DMS53 treated with DMSO at 0.1 percent for 48 hours (cell line): ENCODE measurements around the gene PBX1.

Source experiments
- DNase-seq: peaks from one replicate; lab custom pipeline; 2025; ENCODE audit not compliant: unreplicated experiment; lab: John Stamatoyannopoulos, UW

PBX1 gene

DNA sequence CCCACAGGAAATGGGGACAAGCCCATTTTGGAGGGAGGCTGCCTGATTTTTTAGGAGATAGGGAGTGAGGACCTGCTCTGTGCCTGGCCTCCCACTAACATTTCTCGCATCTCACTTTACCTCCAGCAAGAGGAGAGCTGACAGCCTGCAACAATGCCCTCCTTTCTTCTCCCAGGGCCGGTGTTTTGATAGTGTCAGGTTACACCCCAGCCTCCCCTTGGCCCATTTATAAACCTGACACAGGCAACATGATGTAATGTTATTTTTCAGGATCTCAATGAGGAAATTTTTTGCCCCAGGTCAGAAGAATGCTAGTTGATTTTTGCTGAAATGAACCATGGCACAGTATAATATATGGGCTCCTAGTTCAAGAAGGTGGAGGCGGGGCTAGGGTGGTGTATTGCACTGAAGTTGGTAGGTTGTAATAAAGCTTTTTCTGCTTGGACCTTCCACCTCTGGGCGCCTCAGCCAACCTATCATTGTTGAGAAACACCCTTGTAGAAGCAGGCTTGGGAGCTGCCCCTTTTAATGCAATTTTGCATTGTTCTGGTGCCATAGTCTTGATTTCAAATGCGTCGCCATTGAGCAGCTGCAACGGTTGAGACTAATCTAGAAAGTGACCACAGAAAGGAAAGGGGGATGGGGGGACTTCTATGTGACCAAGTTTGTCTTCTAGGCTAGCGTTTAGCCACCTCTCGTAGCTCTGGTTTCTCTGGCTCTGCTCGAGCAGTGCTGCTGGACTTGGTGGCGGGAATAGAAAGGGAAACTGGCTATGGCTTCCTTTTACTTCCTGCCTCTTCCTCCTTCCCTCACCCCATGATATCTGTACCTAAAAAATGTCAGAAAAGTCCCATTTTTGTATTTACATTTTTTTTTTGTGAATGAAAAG, 53.0 kb downstream of the PBX1 start:
- peak; percentile 91 for DNase-seq

DNA sequence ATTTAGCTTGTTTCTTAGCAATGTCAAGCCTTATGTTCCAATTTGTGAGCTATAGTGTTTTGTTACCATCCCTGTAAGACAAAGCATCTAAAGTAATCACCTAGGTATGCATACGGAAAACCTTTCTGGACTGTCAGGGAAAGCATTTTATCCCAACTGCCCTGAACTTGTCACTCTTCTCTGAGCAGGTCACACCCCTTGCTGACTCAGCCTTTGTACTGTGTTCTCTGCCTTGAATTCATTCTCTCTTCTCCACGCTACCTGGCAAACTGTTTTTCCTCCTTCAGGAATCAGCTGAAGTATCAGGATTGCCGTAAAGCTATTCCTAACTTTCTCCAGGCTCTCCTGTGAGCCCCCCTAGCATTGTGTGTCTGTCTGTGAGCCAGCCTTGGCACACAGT, 54.2 kb downstream of the PBX1 start:
- no peak for DNase-seq

DNA sequence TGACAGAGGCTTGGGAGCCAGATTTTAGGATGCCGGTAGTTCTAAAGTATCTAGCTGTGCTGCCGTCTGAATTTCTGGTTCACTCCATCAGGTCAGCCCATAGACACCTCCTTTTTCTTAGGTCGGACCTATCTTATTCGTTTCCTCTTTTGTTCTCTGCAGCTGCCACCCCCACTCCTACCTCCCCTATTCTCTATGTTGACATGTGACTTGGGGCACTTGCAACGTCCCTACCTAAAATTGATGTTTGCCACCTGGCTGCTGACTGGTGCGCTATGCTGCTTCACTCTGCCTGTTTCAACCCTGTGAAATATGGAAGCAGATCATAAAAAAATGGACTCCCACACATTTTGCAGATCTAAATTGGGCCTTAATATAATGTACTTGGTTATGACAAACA, 55.3 kb downstream of the PBX1 start:
- DNase-seq = no peak

DNA sequence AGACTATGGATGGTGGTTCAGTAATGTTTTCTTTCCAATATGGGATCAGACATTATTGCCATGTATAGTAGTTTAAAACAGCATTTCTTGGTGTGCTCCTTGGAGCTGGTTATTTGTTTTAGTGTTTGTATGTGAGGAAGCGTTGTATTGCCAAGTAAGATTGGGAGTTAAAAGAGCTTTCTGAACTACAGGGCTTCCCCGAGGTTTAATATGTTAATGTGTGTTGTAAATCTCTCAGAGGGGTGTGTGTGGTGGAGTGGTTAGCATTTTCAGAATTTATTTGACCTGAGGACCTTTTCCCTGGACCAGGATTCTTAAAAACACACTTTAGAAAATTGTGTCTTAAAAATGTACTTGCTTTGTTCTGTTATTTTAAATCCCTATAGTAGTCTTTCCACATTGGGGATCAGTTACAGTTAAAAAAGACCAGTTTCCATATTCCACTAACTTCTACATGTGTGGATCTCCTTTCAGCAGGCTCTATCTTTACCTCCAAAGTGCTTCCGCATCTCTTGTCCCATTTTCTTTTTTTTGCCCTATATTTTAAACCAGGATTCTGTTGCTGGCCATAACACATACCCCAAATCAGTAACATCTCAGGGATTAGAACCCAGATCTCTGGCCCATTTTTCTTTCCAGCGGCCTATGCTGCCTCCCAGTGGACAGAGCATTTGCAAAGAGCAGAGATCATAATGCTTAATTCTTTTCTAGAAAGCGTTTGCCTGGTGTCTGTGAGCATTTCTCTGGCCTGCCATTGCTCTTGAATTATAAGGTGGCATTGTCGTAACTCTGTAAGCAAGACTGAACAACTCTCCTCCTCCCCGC, 58.6 kb downstream of the PBX1 start:
- DNase-seq = peak; percentile 37

DNA sequence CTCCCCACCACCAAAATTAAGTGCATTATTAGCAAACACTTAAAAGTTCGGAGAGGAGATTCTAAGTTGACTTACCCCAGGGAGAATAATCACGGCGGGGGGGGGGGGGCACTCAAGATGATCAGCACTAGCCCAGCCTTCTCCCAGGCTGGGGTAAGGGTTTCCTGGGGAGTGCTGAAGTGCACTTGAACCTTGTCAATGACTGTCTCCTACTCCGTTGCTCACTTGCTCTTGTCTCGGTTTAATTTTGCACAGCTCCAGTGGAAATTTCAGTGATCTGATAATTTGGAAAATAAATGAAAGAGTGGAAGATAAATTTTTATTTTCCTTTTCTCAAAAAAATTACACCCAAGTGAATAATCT, 59.2 kb downstream of the PBX1 start:
- no peak for DNase-seq

DNA sequence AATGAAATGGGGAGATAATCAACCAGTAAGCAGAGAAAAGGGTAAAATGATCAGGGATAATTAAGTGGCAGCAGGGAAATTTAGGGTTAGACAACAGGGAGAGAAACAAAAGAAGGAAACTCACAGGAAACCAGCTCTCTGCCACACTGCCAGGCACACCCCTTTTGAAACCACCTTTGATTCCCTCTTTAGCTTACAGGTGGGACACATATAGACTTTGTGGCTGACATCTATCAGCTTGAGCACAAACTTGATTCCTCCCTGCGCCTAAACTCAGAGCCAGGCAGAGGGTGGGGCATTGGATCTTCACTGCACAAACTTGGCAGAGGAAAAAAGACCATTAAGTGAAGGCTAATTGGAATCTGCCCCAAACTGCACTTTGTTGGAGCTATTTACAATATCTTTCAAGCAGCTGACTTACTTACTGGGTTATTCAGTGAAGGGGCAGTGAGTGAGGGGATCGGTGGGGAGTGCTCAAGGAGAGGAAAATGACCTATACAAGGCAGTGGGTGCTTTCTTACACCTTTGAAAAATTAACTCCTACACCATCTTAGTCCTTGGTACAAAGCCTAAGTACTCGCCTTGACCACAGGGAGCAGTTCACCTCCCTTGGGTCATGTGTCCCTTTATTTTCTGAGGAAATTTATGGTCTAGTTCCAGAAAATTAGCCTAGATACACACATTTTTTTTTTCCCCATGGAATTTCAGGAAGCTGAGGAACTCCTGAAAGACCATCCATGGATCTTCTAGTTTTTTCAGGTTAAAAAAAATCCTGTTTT, 60.2 kb downstream of the PBX1 start:
- DNase-seq = no peak

DNA sequence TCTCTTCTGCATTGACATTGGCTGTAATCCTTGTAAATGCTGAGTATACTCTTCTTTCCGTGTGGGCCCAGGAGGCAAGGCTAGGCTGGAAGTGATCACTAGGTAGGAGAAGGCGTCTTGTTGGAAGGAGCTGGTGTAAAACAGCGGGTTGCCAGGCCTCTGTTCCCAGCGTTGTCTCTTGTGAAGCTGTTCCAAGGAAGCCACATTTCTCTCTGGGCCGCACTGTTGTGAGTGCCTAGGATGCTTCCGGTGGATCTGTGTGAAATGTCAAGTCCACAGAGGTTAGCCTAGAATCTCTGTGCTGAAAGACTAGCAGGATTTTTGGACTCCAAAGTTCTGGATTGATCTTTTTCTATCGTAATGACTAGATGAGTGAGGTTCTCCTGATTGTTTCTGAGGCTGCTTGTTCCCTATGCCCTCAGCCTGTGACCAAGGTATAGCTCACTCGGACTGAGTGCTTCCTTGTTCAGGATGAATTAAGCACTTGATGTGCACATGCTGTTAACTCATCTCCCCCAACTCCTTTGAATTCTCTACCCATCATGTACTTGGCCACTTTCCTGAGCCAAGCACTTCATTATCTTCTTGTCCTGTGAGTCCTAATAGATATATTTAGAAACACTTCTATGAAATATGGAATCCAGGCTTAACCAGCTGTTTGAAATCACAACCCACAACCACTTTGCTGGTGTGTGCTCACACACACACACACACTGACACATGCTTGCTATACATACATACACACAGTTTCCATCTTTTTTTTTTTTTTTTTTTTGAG, 63.3 kb downstream of the PBX1 start:
- DNase-seq = no peak

DNA sequence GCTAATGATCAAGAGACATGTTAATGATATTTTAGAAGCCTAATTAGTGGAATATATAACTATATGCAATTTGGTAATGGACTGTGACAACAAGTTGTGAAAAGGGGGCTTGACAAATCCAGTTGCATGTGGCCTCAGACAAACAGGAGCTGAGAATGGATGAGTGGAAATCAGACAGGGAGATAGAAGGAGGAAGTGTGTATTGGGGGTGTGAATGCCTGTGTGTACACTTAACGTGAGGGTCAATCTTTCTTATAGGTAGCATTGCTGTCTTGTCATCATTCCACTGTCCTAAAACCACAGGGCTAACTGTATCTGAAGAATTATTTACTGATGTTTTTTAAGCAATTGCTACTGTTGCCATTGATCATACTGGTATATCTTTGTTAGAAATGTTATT, 64.8 kb downstream of the PBX1 start:
- no peak for DNase-seq

DNA sequence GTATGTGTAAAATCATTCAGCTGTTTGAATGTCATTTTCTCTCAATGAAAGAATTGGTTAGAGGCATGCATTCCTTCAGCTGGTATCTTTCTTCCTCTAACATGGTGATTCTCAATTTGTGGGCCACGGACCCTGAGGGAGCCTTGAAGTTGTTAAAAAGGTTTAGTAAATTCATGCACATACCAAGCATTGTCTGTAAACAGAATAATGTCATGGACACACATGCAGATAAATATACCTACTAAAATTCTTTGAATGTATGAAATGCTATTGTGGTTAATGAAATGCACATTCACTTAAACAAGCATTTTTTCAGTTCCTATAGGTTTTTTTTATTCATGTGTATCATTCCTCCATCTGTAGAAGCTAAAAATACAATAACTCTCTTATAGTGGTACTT, 65.4 kb downstream of the PBX1 start:
- DNase-seq = no peak

DNA sequence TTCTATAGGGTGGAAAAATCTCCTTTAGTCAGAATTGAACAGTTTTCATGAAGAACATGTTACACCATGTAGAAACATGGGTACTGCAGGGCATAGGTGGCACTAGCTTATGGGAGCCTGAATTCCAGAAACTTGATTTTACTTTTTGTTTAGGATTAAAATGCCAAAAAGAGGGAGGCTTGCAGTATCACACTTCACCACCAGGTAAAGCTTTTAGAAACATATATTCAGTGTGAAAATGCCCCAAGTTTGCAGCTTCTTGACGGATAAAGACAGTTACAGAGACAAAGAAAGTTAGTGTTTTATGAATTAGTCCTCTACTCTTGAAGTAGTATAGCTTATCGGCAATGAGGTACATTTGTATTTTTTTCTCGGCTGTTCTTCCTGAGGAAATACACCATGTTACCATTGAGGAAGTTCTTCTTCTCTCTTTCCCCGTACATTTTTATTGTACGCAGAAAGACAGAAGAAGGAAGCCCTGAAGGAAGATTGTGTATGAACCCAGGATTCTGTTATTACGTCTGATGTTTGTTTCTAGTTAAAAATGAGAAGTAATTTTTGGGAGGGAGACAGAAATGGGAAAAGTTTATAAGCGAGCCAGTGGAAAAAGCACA, 66.1 kb downstream of the PBX1 start:
- no peak for DNase-seq

DNA sequence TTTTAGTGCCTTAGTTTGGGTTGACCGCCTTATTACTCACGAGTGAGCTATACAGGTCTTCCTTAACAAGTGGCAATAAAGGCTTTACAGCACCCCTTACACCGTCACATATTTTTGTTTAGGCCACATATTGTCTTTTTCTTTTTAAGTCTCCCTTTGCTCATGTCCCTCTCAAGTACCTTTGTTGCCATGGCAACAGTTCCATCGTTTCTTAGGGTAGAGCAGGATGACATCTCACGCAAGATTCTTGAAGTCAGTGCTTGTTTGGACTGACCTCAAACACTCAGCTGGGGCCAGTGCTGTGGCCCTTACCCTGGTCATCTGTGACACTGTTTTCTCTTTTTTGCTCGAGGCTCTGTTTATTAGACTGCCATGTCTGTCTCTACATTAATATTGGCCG, 69.8 kb downstream of the PBX1 start:
- DNase-seq = no peak

DNA sequence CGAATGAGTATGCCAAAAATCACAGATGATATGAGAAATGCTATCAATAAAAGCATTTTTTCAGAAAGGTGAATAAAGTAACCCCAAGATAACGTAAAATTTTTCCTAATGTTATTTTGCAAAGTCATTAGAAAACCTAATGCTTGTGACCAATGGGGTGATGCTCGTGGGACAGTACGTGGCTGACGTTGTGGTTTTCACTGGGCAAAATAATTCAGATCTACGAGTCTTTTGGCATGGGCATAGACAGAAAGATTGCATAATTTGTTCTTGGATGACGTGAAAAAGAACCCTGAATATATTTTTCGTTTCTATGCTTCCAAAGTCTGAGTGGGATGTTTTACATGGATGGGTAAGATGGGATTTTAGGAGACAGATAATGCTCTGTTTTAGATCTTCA, 71.0 kb downstream of the PBX1 start:
- no peak for DNase-seq

DNA sequence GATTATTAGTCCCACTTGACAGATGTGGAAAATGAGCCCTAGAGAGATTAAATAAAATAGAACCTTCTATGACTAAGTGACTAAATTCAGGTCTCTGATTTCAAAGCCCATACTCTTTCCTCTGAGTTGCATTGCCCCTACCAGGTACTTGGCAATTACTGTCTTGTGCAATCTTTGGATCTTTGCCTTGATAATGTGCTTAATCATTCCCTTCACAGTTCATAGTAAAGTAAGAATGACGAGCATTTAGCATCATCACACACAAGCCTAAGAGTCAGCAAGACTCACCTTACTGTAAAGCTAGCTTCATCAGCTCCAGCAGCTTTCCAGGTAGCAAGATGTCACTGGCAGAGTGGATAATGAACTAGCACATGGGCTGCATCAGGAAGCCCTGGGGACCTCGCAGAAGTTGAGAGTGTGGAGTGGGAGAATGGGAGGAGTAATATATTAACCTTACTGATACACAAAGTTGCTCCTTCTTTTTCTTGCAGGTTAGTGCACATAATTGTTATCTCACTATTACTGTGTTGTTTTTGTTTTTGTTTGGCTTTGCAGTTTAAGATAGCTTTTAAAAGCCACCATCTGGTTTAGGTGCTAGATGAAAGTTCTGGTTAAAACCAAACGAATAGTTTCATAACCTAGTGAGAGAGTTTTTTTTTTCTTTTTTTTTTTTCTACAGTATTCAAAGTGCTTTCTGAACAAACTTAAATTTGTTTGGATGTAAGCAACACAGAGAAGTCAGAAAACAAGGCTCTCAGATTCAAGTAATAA, 71.8 kb downstream of the PBX1 start:
- no peak for DNase-seq

DNA sequence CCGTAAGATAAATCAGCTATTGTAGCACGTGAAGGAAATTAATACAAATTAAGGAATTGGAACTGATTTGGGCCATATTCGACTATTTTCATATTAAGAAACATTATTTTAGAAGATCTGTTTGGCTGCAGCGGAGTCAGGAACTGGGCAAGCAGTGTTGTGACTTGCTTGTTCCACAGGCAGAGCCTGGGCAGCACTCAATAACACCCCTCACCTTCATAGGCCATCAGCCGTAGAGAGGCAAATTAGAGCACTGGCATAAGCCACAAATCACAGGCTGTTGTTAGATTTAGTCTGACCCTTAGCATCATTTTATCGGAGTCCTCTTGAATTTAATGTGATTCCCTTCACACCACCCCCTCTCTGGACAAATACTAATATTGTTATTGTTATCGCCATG, 72.8 kb downstream of the PBX1 start:
- no peak for DNase-seq

DNA sequence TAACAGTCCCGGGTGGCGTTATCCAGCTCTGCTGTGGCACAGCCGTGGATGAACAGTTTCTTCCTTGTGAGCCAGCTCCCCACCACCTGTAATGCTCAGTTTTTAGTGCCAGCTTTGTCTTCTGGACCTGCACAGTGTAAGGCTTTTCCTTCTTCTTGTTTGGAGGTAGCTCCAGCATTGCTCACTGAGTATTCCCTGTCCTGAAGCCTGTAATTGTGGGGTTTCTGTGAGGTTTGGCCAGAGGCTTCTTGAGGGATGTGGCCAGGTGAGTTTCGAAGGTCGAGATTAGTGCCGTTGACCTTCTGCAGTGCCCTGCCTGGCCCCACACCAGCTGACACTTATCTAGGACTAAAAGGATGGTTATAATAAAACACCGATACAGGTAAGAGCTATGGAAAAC, 75.0 kb downstream of the PBX1 start:
- no peak for DNase-seq

DNA sequence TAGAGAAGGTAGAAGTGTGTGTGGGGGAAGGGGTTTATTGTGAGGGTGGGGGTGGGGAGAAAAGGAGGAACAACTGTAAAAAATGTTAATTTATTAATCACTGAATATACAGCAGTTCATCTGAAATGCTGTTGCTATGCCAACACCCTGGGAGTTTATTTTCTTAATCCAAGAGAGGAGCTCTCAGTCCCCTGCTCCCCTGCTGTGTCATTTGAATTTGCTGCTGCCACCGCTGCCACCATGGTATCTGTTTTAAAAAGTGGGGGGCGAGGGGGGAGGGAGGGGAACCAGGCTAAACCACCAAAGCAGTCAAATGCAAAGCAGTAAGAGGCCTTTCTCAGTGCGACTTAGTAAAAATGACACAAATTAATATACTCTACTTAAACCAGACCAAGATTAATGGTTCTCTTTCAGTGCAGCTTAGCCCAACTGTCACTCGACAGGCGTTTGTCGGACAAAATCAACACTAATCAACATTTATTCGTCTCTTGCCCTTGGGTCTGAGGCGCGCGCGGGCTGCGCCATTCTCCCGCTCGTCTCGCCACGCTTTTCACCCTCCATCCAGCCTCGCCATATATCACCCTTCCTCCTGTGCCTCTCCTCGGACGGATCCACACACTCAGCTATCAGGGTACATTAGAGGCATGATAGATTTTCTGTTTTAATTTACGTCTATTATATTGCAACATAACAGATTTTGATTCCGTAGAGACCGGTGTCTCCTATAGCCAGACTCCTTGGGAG, 76.2 kb downstream of the PBX1 start:
- no peak for DNase-seq

DNA sequence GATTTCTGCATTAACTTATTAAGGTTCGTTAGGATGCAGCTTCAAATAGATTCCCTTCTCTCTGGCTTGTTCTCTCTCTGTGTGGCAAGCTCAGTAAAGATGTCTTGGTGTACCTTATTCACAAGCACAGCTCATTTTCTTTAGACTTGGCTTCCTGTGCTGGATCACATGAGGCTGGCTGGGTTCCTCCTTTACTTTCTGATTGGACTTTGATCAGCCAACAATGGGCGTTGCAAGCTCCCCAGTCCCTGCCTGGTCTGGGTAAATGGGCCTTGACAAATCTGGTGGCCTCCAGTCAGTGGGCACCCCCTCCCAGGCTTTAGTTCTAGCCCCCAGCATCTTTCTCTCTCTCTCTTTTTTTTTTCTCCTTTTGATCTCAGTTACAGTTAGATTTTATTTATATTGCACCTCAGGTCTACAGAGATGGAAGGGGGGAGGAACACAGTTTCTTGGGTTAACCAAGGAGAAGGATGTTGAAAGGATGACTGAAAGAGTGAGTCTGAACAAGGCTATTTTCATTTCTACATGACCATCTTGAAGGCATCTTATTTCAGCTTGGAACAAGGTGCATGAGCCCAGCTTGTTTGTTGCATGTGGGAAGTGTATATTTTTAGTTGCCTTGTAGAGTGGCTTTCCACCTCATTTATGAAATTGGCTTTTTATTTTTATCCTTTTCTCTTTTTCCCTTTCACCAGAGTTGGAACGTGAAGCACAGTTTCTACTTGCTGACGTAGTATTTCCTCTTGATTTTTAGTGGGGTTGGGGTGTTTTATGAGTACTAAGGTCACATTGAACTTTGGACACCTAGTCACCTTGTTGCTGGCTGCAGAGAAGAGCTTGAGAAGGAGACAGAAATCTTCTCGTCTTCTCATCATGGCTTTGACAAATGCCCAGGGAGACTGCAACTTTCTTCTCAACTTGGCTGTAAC, 77.1 kb downstream of the PBX1 start:
- no peak for DNase-seq

DNA sequence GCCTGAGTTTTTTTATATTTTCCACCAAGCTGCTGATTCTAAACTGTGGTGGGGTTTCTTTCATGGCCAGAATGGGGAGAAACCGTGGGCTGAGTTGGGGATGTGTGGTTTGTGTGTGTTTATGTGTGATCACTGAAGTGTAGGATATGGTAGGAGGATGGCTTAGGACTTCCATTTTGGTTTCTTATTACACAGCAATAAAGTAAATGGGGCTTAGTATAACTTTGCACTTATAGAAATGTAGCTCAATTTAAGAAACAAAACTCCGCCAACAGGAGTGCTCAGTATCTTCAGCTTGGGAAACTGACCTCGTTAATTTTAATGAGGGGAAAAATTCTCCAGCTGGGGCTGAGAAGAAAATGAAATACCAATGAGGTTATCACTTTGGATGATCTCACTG, 77.8 kb downstream of the PBX1 start:
- no peak for DNase-seq
